Medulla oblongata (tissue), 1 donor: ENCODE results near the gene DISP2.

Experiments used
- DNase-seq: peaks from one replicate; pipeline ENCODE4 v3.0.0-alpha.2; 2015; ENCODE audit errors: extremely low spot score

Gene DISP2

DNA sequence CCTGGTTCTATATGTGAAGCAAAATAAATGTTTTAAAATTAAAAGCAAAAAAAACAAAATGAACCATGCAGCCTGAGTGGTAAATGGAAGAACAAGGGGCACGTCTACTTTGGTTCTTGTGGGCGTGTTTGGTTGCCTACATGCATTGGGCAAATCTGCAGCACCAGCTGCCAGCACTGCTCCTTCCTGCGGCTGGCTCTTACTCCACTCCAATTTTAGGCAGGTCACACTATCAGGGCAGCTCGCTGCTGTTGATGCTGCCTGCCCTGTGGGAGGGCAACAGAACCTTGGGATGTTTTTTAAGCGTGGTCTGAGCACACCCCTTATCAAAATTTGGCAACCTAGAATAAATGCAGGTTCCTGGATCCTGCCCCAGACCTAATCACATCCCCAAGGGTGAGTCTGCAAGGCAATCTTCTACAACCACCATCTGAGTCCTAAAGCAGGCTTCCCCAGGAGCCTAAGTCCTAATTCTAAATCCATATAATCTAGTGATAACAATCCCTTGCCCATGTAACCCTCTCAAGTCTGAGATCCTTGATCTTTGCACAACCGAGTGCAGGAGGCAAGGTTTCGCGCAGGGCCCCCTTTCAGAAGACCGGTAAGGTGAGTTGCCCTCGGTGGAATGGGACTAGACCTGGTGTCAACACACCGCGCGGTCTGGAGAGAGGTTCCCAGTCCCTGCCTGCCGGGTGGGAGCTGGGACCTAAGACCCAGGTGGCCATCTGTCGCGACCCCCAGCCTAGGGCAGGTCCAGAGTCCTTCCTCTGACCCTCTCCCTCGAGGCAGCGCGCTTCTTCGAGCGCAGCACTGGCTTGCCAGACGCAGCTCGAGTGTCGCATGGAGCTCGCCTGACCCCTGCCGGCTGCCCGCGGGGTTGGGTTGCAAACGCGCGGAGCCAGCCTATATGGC is 63.5 kb downstream of the DISP2 start:
- peak; percentile 75 for DNase-seq

DNA sequence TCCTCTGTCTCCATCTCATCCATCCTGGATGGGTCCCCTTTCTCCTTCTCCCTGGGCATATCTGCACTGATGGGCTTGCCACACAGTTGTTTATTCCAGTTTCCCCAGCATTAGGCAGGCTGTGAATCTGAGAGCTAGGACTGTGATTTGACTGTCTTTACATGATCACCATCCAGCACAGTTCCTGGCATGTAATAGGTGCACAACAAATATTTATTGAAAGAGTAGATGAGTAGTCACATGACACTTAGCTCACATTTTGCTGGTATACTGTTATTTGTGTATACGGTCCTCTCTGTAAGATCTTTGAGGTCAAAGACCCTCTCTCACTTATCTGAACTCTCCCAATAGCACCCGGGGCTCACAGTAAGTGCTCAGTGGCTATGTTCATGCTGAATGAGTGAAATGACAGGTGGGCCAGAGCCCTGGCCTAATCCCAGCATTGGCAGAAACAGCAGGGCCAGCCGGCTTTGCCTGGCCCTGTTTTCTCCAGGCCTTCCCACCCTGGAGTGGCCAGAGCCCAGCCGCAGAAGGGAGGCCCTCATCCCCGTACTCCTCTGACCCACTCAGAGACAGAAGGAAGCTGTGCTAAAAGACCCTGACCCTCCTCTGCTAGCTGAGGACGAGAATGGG is 66.6 kb downstream of the DISP2 start:
- no peak for DNase-seq

DNA sequence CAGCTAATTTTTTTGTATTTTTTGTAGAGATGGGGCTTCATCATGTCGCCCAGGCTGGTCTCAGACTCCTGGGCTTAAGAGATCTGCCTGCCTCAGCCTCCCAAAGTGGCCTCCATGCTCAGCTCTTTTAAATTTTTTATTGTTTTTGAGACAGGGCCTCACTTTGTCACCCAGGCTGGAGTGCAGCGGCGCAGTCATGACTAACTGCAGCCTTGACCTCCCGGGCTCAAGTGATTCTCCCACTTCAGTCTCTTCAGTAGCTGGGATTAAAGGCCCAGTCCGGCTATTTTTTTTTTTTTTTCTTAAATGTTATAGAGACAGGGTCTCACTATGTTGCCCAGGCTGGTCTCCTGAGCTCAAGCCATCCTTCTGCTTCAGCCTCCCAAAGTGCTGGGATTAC is 67.7 kb downstream of the DISP2 start:
- no peak for DNase-seq

GRCh38 chr15:40427188-40427587 is 69.2 kb downstream of the DISP2 start:
- DNase-seq = no peak

GRCh38 chr15:40428185-40428584 is 70.2 kb downstream of the DISP2 start:
- DNase-seq = no peak
